Measurements from ENCODE around the gene NFIA.

The NFIA gene

DNA sequence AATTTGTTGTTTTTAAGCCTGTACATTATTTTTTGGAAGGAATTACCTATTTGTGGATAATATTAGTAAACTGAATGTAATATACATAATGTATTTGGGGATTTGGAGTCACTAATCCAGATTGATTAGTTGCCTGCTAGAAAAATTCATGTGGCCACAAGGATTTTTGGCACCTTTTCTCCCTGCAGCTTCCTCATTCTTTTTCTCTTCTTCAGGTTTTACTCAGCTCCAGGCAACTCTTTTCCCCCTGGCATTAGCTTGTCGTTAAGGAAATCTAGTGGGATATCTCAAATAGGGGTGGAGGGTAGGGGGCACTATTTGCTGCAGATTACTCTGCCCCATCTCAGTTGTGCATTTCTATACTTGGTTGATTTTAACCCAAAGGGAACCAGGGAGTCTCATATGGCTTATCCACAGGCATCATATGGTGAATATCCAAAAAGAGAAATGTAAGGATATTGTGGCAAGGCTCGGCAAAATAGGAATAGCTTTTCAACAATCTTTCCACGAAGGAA is 203.1 kb downstream of the NFIA start:
- Histone ChIP-seq H2AK5ac (ENCODE audit: low read depth, low read length) (no peak overlapping the region), H2AFZ (ENCODE audit: low read length) (no peak overlapping the region), H2BK15ac (ENCODE audit: low read length) (no peak overlapping the region), H3K27me3 (ENCODE audit: control insufficient read depth in 3 of 3, insufficient read depth in 3 of 3, low read depth in 1 of 3, low read length in 3 of 3) (no peaks in the 10 kb centered on the region), H3K4me3 (ENCODE audit: low read length in 2 of 2) (no peak overlapping the region), H3K9ac (ENCODE audit: low read depth, low read length, poor library complexity) (no peak overlapping the region), H2BK5ac (ENCODE audit: low read length) (no peak overlapping the region), H3K9me3 (replicated peaks in 1 of 2; ENCODE audit: control insufficient read depth in 2 of 2, insufficient read depth in 1 of 2, low read depth in 1 of 2, low read length in 2 of 2) (no peaks in the 10 kb centered on the region), H3K4me1 (ENCODE audit: control insufficient read depth in 2 of 2, insufficient read depth in 1 of 2, low read depth in 1 of 2, low read length in 2 of 2) (peaks cover 0 to 10% of the 10 kb centered on the region in 2 donors), H4K91ac (ENCODE audit: low read depth, low read length, poor library complexity) (no peak overlapping the region), H3K79me1 (ENCODE audit: low read depth, low read length) (no peaks in the 10 kb centered on the region), H3K36me3 (replicated peaks in 1 of 2; ENCODE audit: control insufficient read depth in 2 of 2, insufficient read depth in 2 of 2, low read length in 2 of 2) (no peaks in the 10 kb centered on the region), H3K4ac (ENCODE audit: low read length) (no peak overlapping the region), H2BK12ac (ENCODE audit: low read length) (no peak overlapping the region), H4K8ac (ENCODE audit: low read depth, low read length) (no peak overlapping the region), H3K18ac (ENCODE audit: low read length) (no peak overlapping the region), H2BK120ac (ENCODE audit: low read depth, low read length) (no peak overlapping the region), H3K23ac (ENCODE audit: low read depth, low read length, poor library complexity) (no peak overlapping the region), H3K27ac (replicated peaks; ENCODE audit: low read length) (no peak overlapping the region), H3K4me2 (ENCODE audit: insufficient read depth, low read length, poor library complexity, severe bottlenecking) (no peak overlapping the region), H3K14ac (ENCODE audit: low read length) (no peak overlapping the region)
- no CpG with 5 or more reads among the region's 3 CpGs for WGBS, 2 donors (ENCODE audit: extremely low coverage in 2 of 2, insufficient read length in 2 of 2, insufficient replicate concordance in 1 of 2)
- DNase-seq (ENCODE audit: low spot score) = no peak

DNA sequence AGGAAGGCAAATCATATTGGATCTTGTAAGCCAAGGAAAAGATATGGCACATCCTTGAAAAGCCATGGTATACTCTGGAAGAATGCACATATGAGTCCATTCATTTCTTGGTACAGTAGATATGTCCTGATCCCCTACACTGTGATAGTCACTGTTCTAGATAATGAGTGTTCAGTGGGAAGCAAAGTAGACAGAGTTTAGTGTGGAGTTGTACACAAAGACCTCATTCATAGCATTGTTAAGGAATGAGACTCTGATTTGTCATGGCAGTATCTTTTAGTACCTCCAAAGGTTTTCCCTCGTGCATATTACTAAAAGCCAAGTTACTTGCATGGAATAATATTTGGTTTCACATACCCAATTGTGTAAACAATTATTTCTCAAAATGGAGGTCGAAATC is 204.7 kb downstream of the NFIA start:
- Histone ChIP-seq H4K8ac (ENCODE audit: low read depth, low read length) (no peak overlapping the region), H3K27me3 (ENCODE audit: control insufficient read depth in 3 of 3, insufficient read depth in 3 of 3, low read depth in 1 of 3, low read length in 3 of 3) (no peaks in the 10 kb centered on the region), H2AFZ (ENCODE audit: low read length) (no peak overlapping the region), H2BK12ac (ENCODE audit: low read length) (no peak overlapping the region), H3K4me3 (ENCODE audit: low read length in 2 of 2) (no peak overlapping the region), H4K91ac (ENCODE audit: low read depth, low read length, poor library complexity) (no peak overlapping the region), H3K9me3 (replicated peaks in 1 of 2; ENCODE audit: control insufficient read depth in 2 of 2, insufficient read depth in 1 of 2, low read depth in 1 of 2, low read length in 2 of 2) (no peaks in the 10 kb centered on the region), H2BK120ac (ENCODE audit: low read depth, low read length) (no peak overlapping the region), H2AK5ac (ENCODE audit: low read depth, low read length) (no peak overlapping the region), H3K14ac (ENCODE audit: low read length) (no peak overlapping the region), H3K27ac (replicated peaks; ENCODE audit: low read length) (no peak overlapping the region), H3K36me3 (replicated peaks in 1 of 2; ENCODE audit: control insufficient read depth in 2 of 2, insufficient read depth in 2 of 2, low read length in 2 of 2) (no peaks in the 10 kb centered on the region), H2BK15ac (ENCODE audit: low read length) (no peak overlapping the region), H3K4me2 (ENCODE audit: insufficient read depth, low read length, poor library complexity, severe bottlenecking) (no peak overlapping the region), H3K9ac (ENCODE audit: low read depth, low read length, poor library complexity) (no peak overlapping the region), H3K23ac (ENCODE audit: low read depth, low read length, poor library complexity) (no peak overlapping the region), H3K18ac (ENCODE audit: low read length) (no peak overlapping the region), H3K79me1 (ENCODE audit: low read depth, low read length) (no peaks in the 10 kb centered on the region), H3K4ac (ENCODE audit: low read length) (no peak overlapping the region), H2BK5ac (ENCODE audit: low read length) (no peak overlapping the region), H3K4me1 (ENCODE audit: control insufficient read depth in 2 of 2, insufficient read depth in 1 of 2, low read depth in 1 of 2, low read length in 2 of 2) (peaks cover 0 to 11% of the 10 kb centered on the region in 2 donors)
- DNase-seq (ENCODE audit: low spot score) = no peak
- no CpG with 5 or more reads among the region's 2 CpGs for WGBS, 2 donors (ENCODE audit: extremely low coverage in 2 of 2, insufficient read length in 2 of 2, insufficient replicate concordance in 1 of 2)

DNA sequence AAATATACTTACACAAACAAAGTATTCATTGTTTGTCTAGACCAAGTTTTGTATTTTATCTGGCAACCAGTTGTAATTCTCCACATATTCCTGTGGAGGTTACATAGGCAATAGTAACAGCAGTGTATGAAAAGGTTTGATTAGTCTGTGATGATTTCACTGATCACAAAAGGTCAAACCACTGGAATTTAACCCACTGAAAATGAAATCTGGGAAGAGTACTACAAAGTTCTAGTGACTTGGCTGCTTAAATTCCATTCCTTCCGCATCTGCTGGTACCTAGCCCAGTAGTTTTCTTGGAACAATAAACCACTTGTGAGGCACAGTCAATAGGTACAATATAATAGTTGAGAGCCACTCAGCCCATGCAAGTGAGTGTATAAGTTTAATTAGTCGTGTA is 205.4 kb downstream of the NFIA start:
- Histone ChIP-seq H3K9ac (ENCODE audit: low read depth, low read length, poor library complexity) (no peak overlapping the region), H4K8ac (ENCODE audit: low read depth, low read length) (no peak overlapping the region), H3K4ac (ENCODE audit: low read length) (no peak overlapping the region)

DNA sequence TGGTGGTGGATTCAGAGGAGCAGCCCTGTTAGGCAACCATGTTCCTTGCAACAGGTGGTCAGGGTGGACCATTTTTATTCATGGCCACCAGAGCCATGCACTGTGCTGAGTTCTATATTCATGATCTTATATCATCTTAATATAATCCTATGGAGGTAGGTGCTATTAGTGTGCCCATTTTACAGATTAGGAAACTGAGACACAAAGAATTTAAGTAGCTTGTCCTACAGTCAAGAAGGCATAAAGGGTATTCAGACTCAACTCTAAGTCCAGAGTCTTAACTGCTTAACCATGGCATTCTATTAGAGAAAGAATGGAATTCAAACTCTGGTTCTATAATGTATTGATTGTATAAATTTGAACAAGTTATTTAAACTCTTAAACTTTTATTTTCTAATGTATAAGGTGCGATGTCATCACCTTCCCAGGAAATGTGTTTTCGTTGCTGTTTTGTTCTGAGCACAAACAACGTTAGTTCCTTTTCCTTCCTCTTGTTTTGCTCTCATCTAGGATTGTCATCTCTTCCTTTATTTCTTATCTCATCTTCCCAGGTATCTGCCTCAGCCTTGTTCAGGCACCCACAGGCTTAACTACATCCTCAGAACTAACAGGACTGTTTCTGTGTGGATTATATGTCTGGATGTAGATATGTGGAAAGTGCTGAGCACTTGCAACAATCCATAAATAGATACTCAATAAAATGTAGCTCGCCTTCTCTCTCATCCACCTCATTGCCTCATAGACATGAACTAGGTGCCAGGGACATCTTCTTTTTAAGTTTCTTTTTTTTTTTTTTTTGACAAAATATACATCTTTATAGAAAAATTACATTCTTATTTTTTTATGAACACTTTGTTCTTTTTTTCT is 207.1 kb downstream of the NFIA start:
- Histone ChIP-seq H3K18ac (ENCODE audit: low read length) (no peak overlapping the region), H2BK12ac (ENCODE audit: low read length) (no peak overlapping the region), H2AK5ac (ENCODE audit: low read depth, low read length) (no peak overlapping the region), H4K91ac (ENCODE audit: low read depth, low read length, poor library complexity) (no peak overlapping the region), H3K27me3 (ENCODE audit: control insufficient read depth in 3 of 3, insufficient read depth in 3 of 3, low read depth in 1 of 3, low read length in 3 of 3) (no peaks in the 10 kb centered on the region), H3K36me3 (replicated peaks in 1 of 2; ENCODE audit: control insufficient read depth in 2 of 2, insufficient read depth in 2 of 2, low read length in 2 of 2) (no peaks in the 10 kb centered on the region), H4K8ac (ENCODE audit: low read depth, low read length) (no peak overlapping the region), H3K9ac (ENCODE audit: low read depth, low read length, poor library complexity) (no peak overlapping the region), H3K4me1 (ENCODE audit: control insufficient read depth in 2 of 2, insufficient read depth in 1 of 2, low read depth in 1 of 2, low read length in 2 of 2) (peaks cover 0 to 8% of the 10 kb centered on the region in 2 donors), H3K4me3 (ENCODE audit: low read length in 2 of 2) (no peak overlapping the region), H2AFZ (ENCODE audit: low read length) (no peak overlapping the region), H3K23ac (ENCODE audit: low read depth, low read length, poor library complexity) (no peak overlapping the region), H3K79me1 (ENCODE audit: low read depth, low read length) (no peaks in the 10 kb centered on the region), H3K4me2 (ENCODE audit: insufficient read depth, low read length, poor library complexity, severe bottlenecking) (no peak overlapping the region), H2BK5ac (ENCODE audit: low read length) (no peak overlapping the region), H2BK15ac (ENCODE audit: low read length) (no peak overlapping the region), H3K4ac (ENCODE audit: low read length) (no peak overlapping the region), H3K14ac (ENCODE audit: low read length) (no peak overlapping the region), H3K9me3 (replicated peaks in 1 of 2; ENCODE audit: control insufficient read depth in 2 of 2, insufficient read depth in 1 of 2, low read depth in 1 of 2, low read length in 2 of 2) (no peaks in the 10 kb centered on the region), H3K27ac (replicated peaks; ENCODE audit: low read length) (no peak overlapping the region), H2BK120ac (ENCODE audit: low read depth, low read length) (no peak overlapping the region)
- no CpG with 5 or more reads among the region's 4 CpGs for WGBS, 2 donors (ENCODE audit: extremely low coverage in 2 of 2, insufficient read length in 2 of 2, insufficient replicate concordance in 1 of 2)
- no peak for DNase-seq (ENCODE audit: low spot score)

More for the DNA sequence above, 205.4 kb downstream of the NFIA start:
- H3K4me3 ChIP-seq (ENCODE audit: low read length in 2 of 2) = no peak overlapping the region
- H3K14ac ChIP-seq (ENCODE audit: low read length) = no peak overlapping the region
- H3K79me1 ChIP-seq (ENCODE audit: low read depth, low read length) = no peaks in the 10 kb centered on the region
- H3K36me3 ChIP-seq (replicated peaks in 1 of 2; ENCODE audit: control insufficient read depth in 2 of 2, insufficient read depth in 2 of 2, low read length in 2 of 2) = no peaks in the 10 kb centered on the region
- H2AK5ac ChIP-seq (ENCODE audit: low read depth, low read length) = no peak overlapping the region
- no peaks in the 10 kb centered on the region for H3K9me3 ChIP-seq (replicated peaks in 1 of 2; ENCODE audit: control insufficient read depth in 2 of 2, insufficient read depth in 1 of 2, low read depth in 1 of 2, low read length in 2 of 2)
- no peak for DNase-seq (ENCODE audit: low spot score)
- WGBS, 2 donors (ENCODE audit: extremely low coverage in 2 of 2, insufficient read length in 2 of 2, insufficient replicate concordance in 1 of 2) = no CpG with 5 or more reads among the region's 2 CpGs
- H2BK12ac ChIP-seq (ENCODE audit: low read length) = no peak overlapping the region
- H2BK120ac ChIP-seq (ENCODE audit: low read depth, low read length) = no peak overlapping the region
- H3K4me2 ChIP-seq (ENCODE audit: insufficient read depth, low read length, poor library complexity, severe bottlenecking) = no peak overlapping the region
- no peak overlapping the region for H2BK15ac ChIP-seq (ENCODE audit: low read length)
- peaks cover 0 to 10% of the 10 kb centered on the region in 2 donors for H3K4me1 ChIP-seq (ENCODE audit: control insufficient read depth in 2 of 2, insufficient read depth in 1 of 2, low read depth in 1 of 2, low read length in 2 of 2)
- H3K27me3 ChIP-seq (ENCODE audit: control insufficient read depth in 3 of 3, insufficient read depth in 3 of 3, low read depth in 1 of 3, low read length in 3 of 3) = no peaks in the 10 kb centered on the region
- H4K91ac ChIP-seq (ENCODE audit: low read depth, low read length, poor library complexity) = no peak overlapping the region
- no peak overlapping the region for H3K27ac ChIP-seq (replicated peaks; ENCODE audit: low read length)
- no peak overlapping the region for H3K23ac ChIP-seq (ENCODE audit: low read depth, low read length, poor library complexity)
- no peak overlapping the region for H2BK5ac ChIP-seq (ENCODE audit: low read length)
- H2AFZ ChIP-seq (ENCODE audit: low read length) = no peak overlapping the region
- no peak overlapping the region for H3K18ac ChIP-seq (ENCODE audit: low read length)
